DMS153 treated with DMSO at 0.1 percent for 48 hours (cell line): ENCODE data around the gene SYNJ1.
"Not testable (repeated sequence)": the region's sequence is repeated elsewhere in the genome, so short reads cannot be mapped to it uniquely, and the experiment has no call there.

Experiments used
- DNase-seq: peaks from one replicate; lab custom pipeline; 2025; ENCODE audit not compliant: unreplicated experiment; lab: John Stamatoyannopoulos, UW

SYNJ1 gene, protein sequence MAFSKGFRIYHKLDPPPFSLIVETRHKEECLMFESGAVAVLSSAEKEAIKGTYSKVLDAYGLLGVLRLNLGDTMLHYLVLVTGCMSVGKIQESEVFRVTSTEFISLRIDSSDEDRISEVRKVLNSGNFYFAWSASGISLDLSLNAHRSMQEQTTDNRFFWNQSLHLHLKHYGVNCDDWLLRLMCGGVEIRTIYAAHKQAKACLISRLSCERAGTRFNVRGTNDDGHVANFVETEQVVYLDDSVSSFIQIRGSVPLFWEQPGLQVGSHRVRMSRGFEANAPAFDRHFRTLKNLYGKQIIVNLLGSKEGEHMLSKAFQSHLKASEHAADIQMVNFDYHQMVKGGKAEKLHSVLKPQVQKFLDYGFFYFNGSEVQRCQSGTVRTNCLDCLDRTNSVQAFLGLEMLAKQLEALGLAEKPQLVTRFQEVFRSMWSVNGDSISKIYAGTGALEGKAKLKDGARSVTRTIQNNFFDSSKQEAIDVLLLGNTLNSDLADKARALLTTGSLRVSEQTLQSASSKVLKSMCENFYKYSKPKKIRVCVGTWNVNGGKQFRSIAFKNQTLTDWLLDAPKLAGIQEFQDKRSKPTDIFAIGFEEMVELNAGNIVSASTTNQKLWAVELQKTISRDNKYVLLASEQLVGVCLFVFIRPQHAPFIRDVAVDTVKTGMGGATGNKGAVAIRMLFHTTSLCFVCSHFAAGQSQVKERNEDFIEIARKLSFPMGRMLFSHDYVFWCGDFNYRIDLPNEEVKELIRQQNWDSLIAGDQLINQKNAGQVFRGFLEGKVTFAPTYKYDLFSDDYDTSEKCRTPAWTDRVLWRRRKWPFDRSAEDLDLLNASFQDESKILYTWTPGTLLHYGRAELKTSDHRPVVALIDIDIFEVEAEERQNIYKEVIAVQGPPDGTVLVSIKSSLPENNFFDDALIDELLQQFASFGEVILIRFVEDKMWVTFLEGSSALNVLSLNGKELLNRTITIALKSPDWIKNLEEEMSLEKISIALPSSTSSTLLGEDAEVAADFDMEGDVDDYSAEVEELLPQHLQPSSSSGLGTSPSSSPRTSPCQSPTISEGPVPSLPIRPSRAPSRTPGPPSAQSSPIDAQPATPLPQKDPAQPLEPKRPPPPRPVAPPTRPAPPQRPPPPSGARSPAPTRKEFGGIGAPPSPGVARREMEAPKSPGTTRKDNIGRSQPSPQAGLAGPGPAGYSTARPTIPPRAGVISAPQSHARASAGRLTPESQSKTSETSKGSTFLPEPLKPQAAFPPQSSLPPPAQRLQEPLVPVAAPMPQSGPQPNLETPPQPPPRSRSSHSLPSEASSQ (N-terminal part only)

GRCh38 chr21:32727687-32728455 lies at the start of gene SYNJ1:
SYNJ1 (minus strand) TSS chr21:32728013; CDS start chr21:32726895, 1,118 bp downstream.
- peak; percentile 74 for DNase-seq

GRCh38 chr21:32777269-32777668 lies 49.5 kb upstream of the SYNJ1 start:
- no peak for DNase-seq

GRCh38 chr21:32776743-32777142 lies 48.9 kb upstream of the SYNJ1 start:
- no peak for DNase-seq

- DNase-seq: not testable (repeated sequence)
These were observed 45.2 kb upstream of the SYNJ1 start for GRCh38 chr21:32773048-32773344.

DNA sequence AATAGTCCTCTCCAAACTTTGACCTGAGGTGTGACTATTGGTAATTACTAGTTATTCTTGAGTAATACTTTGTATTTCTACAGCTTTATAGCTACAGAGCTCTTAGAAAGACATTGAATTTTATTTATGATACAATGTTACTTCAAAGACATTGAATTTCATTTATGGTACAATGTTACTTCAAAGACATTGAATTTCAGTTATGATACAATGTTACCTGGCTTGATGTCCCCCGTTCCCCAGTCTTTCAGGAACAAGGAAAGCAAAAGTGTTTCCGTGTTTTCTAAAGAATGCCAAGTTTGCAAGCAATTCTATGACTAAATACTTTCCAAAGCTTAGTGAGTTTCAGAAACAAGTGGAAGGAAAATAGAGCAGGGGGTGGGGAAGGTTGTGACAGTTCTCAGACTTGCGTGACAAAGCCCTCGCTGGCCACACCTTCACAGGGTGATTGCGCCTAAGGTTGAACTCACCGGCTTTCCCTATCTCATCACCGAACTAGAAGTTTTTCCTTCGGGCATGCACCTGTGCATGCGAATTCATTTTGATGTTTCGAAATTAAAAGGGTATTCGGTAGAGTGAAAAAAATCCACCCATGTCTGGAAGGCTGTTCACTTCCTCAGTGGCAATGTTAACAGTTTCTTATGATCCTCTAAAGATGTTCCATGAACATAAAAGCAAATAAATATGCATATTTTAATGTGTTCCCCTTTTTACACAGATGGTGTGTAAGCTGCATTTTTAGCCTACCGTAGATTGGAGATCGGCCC lies 44.7 kb upstream of the SYNJ1 start:
- DNase-seq: peak; percentile 43

GRCh38 chr21:32770871-32771523 lies 43.2 kb upstream of the SYNJ1 start:
- no peak for DNase-seq

DNA sequence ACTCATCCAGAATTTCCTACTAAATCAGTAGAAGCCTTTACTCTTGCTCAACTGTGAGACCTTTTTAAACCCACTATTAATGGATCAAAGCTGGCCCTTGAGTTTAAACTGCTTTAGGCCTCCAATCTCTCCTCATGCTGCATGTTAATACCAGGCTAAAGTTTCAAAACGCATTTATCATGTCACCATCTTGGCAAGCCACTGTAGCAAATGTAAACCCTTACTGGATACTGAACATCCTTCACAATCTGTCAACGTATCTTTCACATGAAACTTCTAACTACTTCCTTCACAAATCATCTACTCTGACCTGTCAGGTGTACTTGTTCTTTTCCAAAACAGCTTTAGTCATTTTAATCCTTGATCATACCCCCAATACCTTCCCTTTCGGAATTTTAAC lies 40.7 kb upstream of the SYNJ1 start:
- no peak for DNase-seq

DNA sequence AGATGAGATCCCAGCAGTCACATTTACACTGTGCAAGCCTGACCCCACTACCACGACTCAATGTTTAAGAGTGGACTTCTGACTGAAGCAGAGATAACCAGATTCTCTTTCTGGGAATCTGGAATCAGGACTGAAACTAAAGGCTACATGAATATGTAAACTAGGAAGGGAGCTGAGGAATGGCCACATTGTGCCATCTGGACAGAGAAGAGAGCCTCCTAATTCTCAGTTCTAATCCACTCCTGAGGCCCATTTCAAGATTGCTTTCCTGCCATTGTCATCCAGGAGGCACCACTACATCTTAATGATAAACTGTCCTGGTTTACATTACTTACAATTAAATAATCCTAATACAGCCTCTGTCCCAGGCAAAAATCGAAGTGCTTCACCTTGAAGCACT lies 37.2 kb upstream of the SYNJ1 start:
- no peak for DNase-seq

GRCh38 chr21:32764186-32764585 lies 36.4 kb upstream of the SYNJ1 start:
- no peak for DNase-seq

DNA sequence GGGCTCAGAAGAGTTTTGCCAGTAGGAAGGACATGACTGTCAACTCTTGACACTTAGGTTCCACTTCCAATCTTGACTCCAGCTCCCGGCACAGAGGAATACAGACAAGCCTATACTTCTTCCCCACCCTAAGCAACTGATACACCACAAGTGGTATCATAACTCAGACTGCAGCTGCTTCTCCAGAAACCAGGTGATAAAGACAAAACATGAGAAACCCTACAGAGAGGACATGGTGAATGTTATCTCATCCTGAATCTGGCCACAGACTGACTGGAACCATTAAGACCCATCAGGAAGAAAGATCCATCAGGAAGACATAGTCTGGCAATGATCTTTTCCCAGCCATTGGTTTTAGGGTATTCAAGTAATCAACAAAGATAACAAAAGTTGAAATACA lies 30.0 kb upstream of the SYNJ1 start:
- DNase-seq: no peak

DNA sequence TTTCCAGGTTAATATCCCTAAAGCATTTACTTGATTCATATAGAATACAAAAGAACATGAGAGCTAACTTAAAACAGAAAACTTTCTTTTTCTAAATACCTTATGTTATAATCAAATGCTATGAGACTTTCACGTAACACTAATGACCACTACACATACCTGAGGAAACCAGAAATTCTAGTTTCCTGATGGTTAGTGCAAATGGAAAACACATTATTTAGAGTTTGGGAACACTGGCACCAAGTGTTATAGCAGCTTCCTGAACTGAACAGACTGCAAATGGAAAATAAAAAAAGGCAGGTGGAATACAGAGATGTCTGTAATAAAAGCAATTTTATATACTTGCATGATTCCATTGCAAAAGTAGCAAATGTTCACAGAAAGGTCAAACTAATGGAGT lies 28.3 kb upstream of the SYNJ1 start:
- no peak for DNase-seq

- no peak for DNase-seq
These were observed 26.2 kb upstream of the SYNJ1 start for GRCh38 chr21:32753818-32754585.

- no peak for DNase-seq
These were observed 22.6 kb upstream of the SYNJ1 start for GRCh38 chr21:32750405-32750804.

DNA sequence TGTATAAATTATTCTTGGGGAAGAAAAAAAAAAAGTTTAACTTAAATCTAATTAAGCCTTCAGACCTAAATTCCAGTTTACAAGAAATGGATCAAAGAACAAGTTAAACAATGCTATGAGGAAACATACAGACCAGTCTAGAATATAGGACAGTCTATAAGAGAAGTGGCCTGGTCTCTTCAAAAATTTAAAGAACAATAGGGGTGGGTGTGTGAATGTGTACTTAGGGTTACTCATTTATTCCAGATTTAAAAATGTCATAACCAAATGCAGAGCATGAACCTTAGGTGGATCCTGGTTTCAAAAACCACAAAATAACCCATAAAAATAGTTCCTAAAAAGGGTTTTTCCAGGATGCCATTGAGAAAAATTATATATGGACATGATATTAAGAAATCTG lies 21.8 kb upstream of the SYNJ1 start:
- DNase-seq: no peak

- no peak for DNase-seq
These were observed 20.7 kb upstream of the SYNJ1 start for GRCh38 chr21:32748529-32748928.

GRCh38 chr21:32747396-32747795 lies 19.6 kb upstream of the SYNJ1 start:
- DNase-seq: no peak

DNA sequence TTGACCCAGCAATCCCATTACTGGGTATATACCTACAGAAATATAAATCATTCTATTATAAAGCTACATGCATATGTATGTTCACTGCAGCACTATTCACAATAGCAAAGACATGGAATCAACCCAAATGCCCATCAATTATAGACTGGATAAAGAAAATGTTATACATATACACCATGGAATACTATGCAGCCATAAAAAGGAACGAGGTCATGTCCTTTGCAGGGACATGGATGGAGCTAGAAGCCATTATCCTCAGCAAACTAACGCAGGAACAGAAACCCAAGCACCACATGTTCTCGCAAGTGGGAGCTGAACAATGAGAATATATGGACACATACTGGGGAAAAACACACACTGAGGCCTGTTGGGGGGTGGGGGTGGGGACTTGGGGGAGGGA lies 18.9 kb upstream of the SYNJ1 start:
- not testable (repeated sequence) for DNase-seq

DNA sequence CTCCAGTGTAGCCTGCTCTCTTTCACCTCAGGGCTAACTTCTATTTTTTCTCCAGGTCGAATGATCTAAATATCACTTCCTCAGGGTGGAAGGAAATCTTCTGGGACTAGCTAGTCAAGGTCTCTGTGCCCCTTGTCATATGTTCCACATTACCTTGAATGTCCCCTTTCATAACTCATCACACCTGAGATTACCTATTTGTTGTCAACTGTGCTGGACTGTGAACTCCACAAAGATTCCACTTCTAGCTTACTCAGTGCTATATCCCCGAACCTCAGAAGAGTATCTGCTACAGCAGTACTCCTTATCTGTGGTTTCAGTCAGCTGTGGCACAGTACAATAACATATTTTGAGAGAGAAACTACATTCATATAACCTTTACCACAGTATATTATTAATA lies 14.6 kb upstream of the SYNJ1 start:
- DNase-seq: no peak

DNA sequence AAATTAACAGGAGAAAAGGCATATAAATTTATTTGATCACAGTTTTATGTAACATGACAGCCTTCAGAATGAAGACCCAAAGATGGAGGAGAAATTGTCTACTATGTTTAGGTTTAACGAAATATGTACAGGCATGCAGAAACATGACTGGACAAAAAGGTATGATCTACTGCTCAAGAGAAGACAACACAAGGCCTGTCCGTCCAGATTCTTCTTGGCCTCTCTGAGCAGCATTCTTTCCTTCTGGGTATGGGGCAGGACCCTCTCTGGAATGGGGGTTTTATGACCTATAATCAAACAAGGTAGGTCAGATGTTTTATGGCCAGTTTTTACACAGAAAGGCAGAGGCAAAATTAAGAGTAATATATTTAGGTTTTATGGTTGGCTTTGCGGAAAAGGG lies 13.5 kb upstream of the SYNJ1 start:
- DNase-seq: no peak
